Body of pancreas (tissue), 4 donors: ENCODE results near the gene DGCR8. TPM values are rescaled to one million over a fixed set of nuclear protein-coding genes. Genes with fewer than 3 reads are reported as not detected.

ENCODE experiments used
- ATAC-seq: fragments of 150-250 bp; one replicate; pipeline ENCODE4 v1.9.1; 2016
- DNase-seq, 4 donors: peaks; one replicate each; pipeline ENCODE4 v3.0.0-alpha.2; 2019
- H3K27ac ChIP-seq, 4 donors: fragments of 200-600 bp; sonication (generic); 1 replicate in 3 of 4; 2 replicates in 1 of 4; pipeline versions ENCODE4 v1.5.1 to v1.6.1; 2016 to 2019; ENCODE audit warnings: mild to moderate bottlenecking in 1 of 4, mixed read lengths in 1 of 4, moderate library complexity in 1 of 4
- H3K27me3 ChIP-seq, 2 donors: fragments of 200-600 bp; sonication (generic); one replicate each; pipeline ENCODE4 v1.6.0; 2016; ENCODE audit warnings: mild to moderate bottlenecking in 1 of 2
- H3K36me3 ChIP-seq, 2 donors: fragments of 200-600 bp; sonication (generic); replicated peaks in 1 of 2; 2 replicates each; pipeline ENCODE4 v1.5.1; 2016; ENCODE audit warnings: low read depth in 2 of 2; ENCODE audit not compliant: insufficient read depth in 1 of 2
- H3K4me1 ChIP-seq: fragments of 200-600 bp; sonication (generic); one replicate; pipeline ENCODE4 v1.6.0; 2016
- H3K4me3 ChIP-seq, 2 donors: fragments of 200-600 bp; sonication (generic); 1 replicate in 1 of 2; 2 replicates in 1 of 2; pipeline ENCODE4 v1.5.1; 2016 to 2019
- H3K9me3 ChIP-seq, 3 donors: fragments of 200-600 bp; sonication (generic); 1 replicate in 2 of 3; 2 replicates in 1 of 3; pipeline ENCODE4 v1.5.1; 2016
- POLR2A ChIP-seq, 3 donors: fragments of 450-650 bp; IDR thresholded peaks; one replicate each; pipeline ENCODE4 v1.6.1; 2016; ENCODE audit warnings: antibody characterized with exemption in 3 of 3, mild to moderate bottlenecking in 2 of 3
- WGBS, 2 donors: methylation state at CpG; one replicate each; pipeline ENCODE4 v1.1.5; 2017; 5-methylcytosine and 5-hydroxymethylcytosine counted together
- intact Hi-C: fragments of 100-400 bp; cut with DNase I; formaldehyde crosslinking; loops from one replicate; pipeline ENCODE4 v1.15.1; 2023
- total RNA-seq, 2 donors: library from RNA; depleted of rRNA; stranded (reverse); fragments of >200 nt; gene quantifications; one replicate each; pipeline ENCODE4 v1.1.0, GENCODE V29; 2016
- TF ChIP-seq, protein P1 (sequence below), 7 experiments: fragments of 450-650 bp in 4 of 7; fragments of 200-600 bp in 3 of 7; sonication (generic) in 3 of 7; IDR thresholded peaks; one replicate each; pipeline ENCODE4 v1.5.1; 2016 to 2019; ENCODE audit warnings: antibody characterized with exemption in 7 of 7

DGCR8 gene
- total RNA-seq, 2 donors from 2014 or later = 25.7 to 53.4 TPM

DNA sequence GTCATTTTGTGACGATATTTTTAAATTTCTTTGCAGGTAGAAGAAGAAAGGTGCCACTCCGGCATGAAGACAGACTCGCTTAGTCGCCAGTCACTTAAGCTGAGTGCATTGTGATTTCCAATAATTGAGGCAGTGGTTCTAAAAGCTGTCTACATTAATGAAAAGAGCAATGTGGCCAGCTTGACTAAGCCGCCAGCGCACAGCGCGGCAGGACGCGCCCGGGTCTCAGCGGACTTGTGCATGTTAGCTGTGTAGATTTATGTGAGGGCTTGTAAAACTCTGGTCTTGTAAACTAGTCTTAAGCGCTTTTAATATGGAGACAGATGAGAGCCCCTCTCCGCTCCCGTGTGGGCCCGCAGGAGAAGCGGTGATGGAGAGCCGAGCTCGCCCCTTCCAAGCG lies 5.6 kb downstream of the DGCR8 start:
- 95% methylated on average over 20 of the region's 20 CpGs for WGBS, 2 donors
- Histone ChIP-seq H3K9me3 (no peaks in the 10 kb centered on the region), H3K27me3 (no peaks in the 10 kb centered on the region), H3K36me3 (peaks cover 9 to 33% of the 10 kb centered on the region in 2 donors), H3K4me1 (peaks cover 45% of the 10 kb centered on the region), H3K4me3 (no peak overlapping the region), H3K27ac (no peak overlapping the region)
- ATAC-seq (no peak), DNase-seq (no peak)
- intact Hi-C loops = no loop called here
- TF ChIP-seq, protein P1, sequence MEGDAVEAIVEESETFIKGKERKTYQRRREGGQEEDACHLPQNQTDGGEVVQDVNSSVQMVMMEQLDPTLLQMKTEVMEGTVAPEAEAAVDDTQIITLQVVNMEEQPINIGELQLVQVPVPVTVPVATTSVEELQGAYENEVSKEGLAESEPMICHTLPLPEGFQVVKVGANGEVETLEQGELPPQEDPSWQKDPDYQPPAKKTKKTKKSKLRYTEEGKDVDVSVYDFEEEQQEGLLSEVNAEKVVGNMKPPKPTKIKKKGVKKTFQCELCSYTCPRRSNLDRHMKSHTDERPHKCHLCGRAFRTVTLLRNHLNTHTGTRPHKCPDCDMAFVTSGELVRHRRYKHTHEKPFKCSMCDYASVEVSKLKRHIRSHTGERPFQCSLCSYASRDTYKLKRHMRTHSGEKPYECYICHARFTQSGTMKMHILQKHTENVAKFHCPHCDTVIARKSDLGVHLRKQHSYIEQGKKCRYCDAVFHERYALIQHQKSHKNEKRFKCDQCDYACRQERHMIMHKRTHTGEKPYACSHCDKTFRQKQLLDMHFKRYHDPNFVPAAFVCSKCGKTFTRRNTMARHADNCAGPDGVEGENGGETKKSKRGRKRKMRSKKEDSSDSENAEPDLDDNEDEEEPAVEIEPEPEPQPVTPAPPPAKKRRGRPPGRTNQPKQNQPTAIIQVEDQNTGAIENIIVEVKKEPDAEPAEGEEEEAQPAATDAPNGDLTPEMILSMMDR (IDR thresholded peaks at IDR 0.05) = no peak
- no peak for TF ChIP-seq POLR2A (IDR thresholded peaks at IDR 0.05)

DNA sequence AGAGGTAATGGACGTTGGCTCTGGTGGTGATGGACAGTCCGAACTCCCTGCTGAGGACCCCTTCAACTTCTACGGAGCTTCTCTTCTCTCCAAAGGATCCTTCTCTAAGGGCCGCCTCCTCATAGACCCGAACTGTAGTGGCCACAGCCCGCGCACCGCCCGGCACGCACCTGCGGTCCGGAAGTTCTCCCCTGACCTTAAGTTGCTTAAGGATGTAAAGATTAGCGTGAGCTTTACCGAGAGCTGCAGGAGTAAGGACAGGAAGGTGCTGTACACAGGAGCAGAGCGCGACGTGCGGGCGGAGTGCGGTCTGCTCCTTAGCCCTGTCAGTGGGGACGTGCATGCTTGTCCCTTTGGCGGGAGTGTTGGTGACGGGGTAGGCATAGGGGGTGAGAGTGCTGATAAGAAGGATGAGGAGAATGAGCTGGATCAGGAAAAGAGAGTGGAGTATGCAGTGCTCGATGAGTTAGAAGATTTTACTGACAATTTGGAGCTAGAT lies 6.1 kb downstream of the DGCR8 start:
- no peak for DNase-seq
- 91 to 92% methylated on average over 20 to 24 of the region's 24 CpGs for WGBS, 2 donors
- Histone ChIP-seq H3K9me3 (no peaks in the 10 kb centered on the region), H3K36me3 (peaks cover 9 to 38% of the 10 kb centered on the region in 2 donors), H3K27ac (no peak overlapping the region), H3K27me3 (no peaks in the 10 kb centered on the region), H3K4me3 (no peak overlapping the region), H3K4me1 (peaks cover 40% of the 10 kb centered on the region)
- ATAC-seq = no peak
- TF ChIP-seq, protein P1 (IDR thresholded peaks at IDR 0.05) = no peak
- TF ChIP-seq POLR2A (IDR thresholded peaks at IDR 0.05) = no peak
- intact Hi-C loops = no loop called here

DNA sequence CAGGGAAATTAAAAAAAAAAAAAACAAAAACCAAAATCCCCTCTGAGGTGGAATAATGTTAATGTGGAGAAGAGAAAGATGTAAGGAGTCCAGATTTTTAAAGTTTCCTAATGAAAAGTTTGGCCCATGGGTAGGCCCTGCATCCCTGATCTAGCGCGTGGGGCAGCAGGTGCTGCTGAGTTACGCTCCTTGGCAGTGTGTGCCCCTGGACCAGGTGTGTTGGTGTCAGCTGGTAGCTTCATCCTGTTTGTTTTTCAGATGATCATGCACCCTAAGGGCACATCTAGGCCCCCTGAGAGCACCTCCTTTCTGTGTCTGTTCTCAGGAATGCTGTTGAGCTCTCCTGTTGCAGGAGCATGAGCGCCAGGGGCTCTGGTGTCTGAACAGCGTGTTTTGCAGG lies 6.7 kb downstream of the DGCR8 start:
- no peak for DNase-seq
- Histone ChIP-seq H3K36me3 (peaks cover 9 to 44% of the 10 kb centered on the region in 2 donors), H3K27ac (no peak overlapping the region), H3K27me3 (no peaks in the 10 kb centered on the region), H3K4me1 (peaks cover 34% of the 10 kb centered on the region), H3K4me3 (no peak overlapping the region), H3K9me3 (no peaks in the 10 kb centered on the region)
- intact Hi-C loops = no loop called here
- no peak for TF ChIP-seq POLR2A (IDR thresholded peaks at IDR 0.05)
- TF ChIP-seq, protein P1 (IDR thresholded peaks at IDR 0.05) = no peak
- no peak for ATAC-seq
- WGBS, 2 donors = 96 to 97% methylated on average over 5 of the region's 5 CpGs

DNA sequence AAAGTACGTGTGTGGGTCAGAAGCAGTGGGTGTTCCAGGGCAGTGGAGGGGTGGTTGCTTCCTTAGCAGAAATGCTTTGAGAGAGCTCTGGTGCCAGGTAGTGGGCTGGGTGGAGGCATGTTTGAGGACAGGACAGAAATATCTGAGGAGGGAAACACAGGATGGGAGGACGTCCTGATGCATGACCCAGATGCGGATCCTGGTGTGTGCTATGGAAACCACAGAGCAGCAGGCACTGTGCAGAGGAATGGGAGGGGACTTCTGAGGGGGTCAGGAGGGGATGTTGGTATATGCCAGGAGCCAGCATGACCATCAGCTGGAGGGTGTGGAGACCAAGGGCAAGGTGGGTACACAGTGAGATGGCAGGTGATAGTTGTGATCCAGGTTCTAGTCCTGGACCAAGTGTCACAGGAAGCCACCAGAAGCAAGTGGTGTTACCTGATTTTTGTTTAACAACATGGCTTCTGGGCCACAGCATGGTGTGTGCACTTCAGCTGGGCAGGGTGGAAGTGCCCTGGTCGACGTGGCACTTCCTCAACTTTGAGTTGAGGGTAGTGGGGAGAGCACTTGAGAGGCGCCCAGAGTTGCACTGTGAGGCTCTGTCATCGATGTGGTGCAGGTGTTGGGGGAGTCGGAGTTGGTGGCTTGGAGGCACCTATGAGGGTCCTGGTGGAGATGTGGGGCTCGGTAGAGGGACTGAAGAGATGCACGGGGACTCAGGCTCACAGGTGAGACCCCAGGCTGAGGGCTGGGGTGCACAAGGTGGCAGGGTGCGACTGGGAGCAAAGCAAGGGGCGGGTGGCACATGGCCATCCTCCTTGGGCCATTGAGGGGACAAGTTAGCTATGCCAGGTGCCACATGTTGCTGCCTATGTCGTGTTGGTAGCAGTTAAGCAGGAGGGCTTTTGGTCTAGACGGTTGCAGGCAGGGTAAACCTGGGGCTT lies 7.5 kb downstream of the DGCR8 start:
- Histone ChIP-seq H3K27ac (no peak overlapping the region), H3K4me3 (no peak overlapping the region), H3K4me1 (peaks cover 26% of the 10 kb centered on the region), H3K27me3 (no peaks in the 10 kb centered on the region), H3K36me3 (peaks cover 9 to 49% of the 10 kb centered on the region in 2 donors), H3K9me3 (no peaks in the 10 kb centered on the region)
- WGBS, 2 donors = 88 to 90% methylated on average over 11 to 14 of the region's 14 CpGs
- TF ChIP-seq POLR2A (IDR thresholded peaks at IDR 0.05) = no peak
- TF ChIP-seq, protein P1 (IDR thresholded peaks at IDR 0.05) = no peak
- intact Hi-C loops = no loop called here
- no peak for DNase-seq
- ATAC-seq = no peak
